K562 (cell line): ENCODE data around the gene CCDC159. TPM values are rescaled to one million over a fixed set of nuclear protein-coding genes. Genes with fewer than 3 reads are reported as not detected.

Experiments
- ATAC-seq: fragments of 200-7000 bp; cut with Tn5 transposase; 3 replicates; pipeline ENCODE4 v1.9.1; 2020; ENCODE audit warnings: moderate library complexity
- BruUV-seq: library from RNA; stranded (reverse); fragments of 400-500 nt; replicated peaks from 2 replicates; lab custom pipeline; 2021; lab: Mats Ljungman, UMichigan
- CTCF ChIA-PET: fragments of 300-600 bp; formaldehyde crosslinking; extraction: SDS; loops from one replicate; lab custom pipeline; 2021; ENCODE audit warnings: low intra/inter-chr PET ratio; lab: Yijun Ruan, JAX
- POLR2A ChIA-PET: fragments of 300-600, 350-650 bp; sonication (Branson Sonifier 250); formaldehyde crosslinking; extraction: SDS; loops from one replicate; lab custom pipeline; 2021; ENCODE audit warnings: antibody characterized with exemption, inconsistent platforms; lab: Yijun Ruan, JAX
- DNase-seq, 4 experiments: peaks; one replicate each; pipeline versions ENCODE4 v3.0.0 to v3.0.0-alpha.2; 2011 to 2018; ENCODE audit warnings: low spot score in 3 of 4, mixed read lengths in 3 of 4; ENCODE audit errors: extremely low read depth in 1 of 4
- FAIRE-seq: peaks from 2 replicates; lab custom pipeline; 2011; peaks lifted over from hg19 to GRCh38; lab: Jason Lieb, UNC
- H2AFZ ChIP-seq: 2 replicates; pipeline ENCODE4 v1.6.0; 2011; ENCODE audit warnings: low read depth, low read length, control low read depth, inconsistent platforms
- H3K27ac ChIP-seq: fragments of 200-600 bp; 3 replicates; pipeline ENCODE4 v1.8.0; 2011; ENCODE audit warnings: low read depth, mild to moderate bottlenecking, control low read depth, inconsistent platforms, low read length, moderate library complexity, mixed read lengths; ENCODE audit errors: extremely low read depth
- H3K27me3 ChIP-seq, 2 experiments: fragments of 300-600 bp in 1 of 2; 2 replicates in 1 of 2; 3 replicates in 1 of 2; pipeline versions ENCODE4 v1.6.0 to v1.8.0; 2011; ENCODE audit warnings: inconsistent platforms in 2 of 2, low read length in 2 of 2, mild to moderate bottlenecking in 1 of 2, mixed read lengths in 1 of 2, moderate library complexity in 1 of 2; ENCODE audit not compliant: control insufficient read depth in 2 of 2, insufficient read depth in 2 of 2
- H3K36me3 ChIP-seq: fragments of 300-600 bp; 3 replicates; pipeline ENCODE4 v1.8.0; 2011; ENCODE audit warnings: mild to moderate bottlenecking, low read length, inconsistent platforms; ENCODE audit not compliant: control insufficient read depth, insufficient read depth
- H3K4me1 ChIP-seq, 2 experiments: fragments of 200-600 bp in 1 of 2; replicated peaks in 1 of 2; 2 replicates in 1 of 2; 3 replicates in 1 of 2; pipeline versions ENCODE4 v1.5.1 to v1.8.0; 2011; ENCODE audit warnings: inconsistent platforms in 2 of 2, low read length in 2 of 2, mild to moderate bottlenecking in 1 of 2, mixed read lengths in 1 of 2, moderate library complexity in 1 of 2; ENCODE audit not compliant: control insufficient read depth in 2 of 2, insufficient read depth in 2 of 2
- H3K4me2 ChIP-seq: 2 replicates; pipeline ENCODE4 v1.6.1; 2011; ENCODE audit warnings: low read length, control low read depth, inconsistent platforms, mixed read lengths; ENCODE audit not compliant: insufficient read depth
- H3K4me3 ChIP-seq: fragments of 200-600 bp; sonication (generic), shearing (Covaris generic); 2 replicates; pipeline ENCODE4 v1.5.1; 2016; ENCODE audit warnings: control low read depth, inconsistent platforms
- H3K79me2 ChIP-seq: fragments of 200-600 bp; 3 replicates; pipeline ENCODE4 v1.8.0; 2011; ENCODE audit warnings: low read length, inconsistent platforms; ENCODE audit not compliant: control insufficient read depth, insufficient read depth
- H3K9ac ChIP-seq, 2 experiments: 2 replicates each; pipeline versions ENCODE4 v1.6.0 to v1.6.1; 2011; ENCODE audit warnings: low read depth in 2 of 2, low read length in 2 of 2, control low read depth in 1 of 2, inconsistent platforms in 1 of 2, mild to moderate bottlenecking in 1 of 2, mixed read lengths in 1 of 2; ENCODE audit not compliant: insufficient read depth in 1 of 2
- H3K9me1 ChIP-seq: one replicate; pipeline ENCODE4 v1.6.0; 2011; ENCODE audit warnings: inconsistent platforms, mild to moderate bottlenecking, low read length, moderate library complexity; ENCODE audit not compliant: control insufficient read depth, insufficient read depth
- H3K9me3 ChIP-seq: replicated peaks from 2 replicates; pipeline ENCODE4 v1.5.1; 2011; ENCODE audit warnings: low read depth, low read length, inconsistent platforms; ENCODE audit not compliant: control insufficient read depth, insufficient read depth
- H4K20me1 ChIP-seq: replicated peaks from 2 replicates; pipeline ENCODE4 v1.6.1; 2011; ENCODE audit warnings: low read length, inconsistent platforms, mixed read lengths; ENCODE audit not compliant: control insufficient read depth, insufficient read depth
- ATF7 ChIP-seq: fragments of 450-650 bp; IDR thresholded peaks from 2 replicates; pipeline ENCODE4 v1.7.1; 2014; ENCODE audit warnings: mild to moderate bottlenecking, moderate library complexity
- FOXJ3 ChIP-seq: sonication (generic); formaldehyde crosslinking; IDR thresholded peaks from 2 replicates; pipeline ENCODE4 v1.4.0; 2020; ENCODE audit warnings: mild to moderate bottlenecking, missing genetic modification reagents
- IRF2 ChIP-seq: sonication (generic); formaldehyde crosslinking; IDR thresholded peaks from 2 replicates; pipeline ENCODE4 v1.8.1; 2022; ENCODE audit warnings: mild to moderate bottlenecking, missing genetic modification reagents
- KDM4B ChIP-seq, 2 experiments: fragments of 450-650 bp in 1 of 2; sonication (generic) in 1 of 2; IDR thresholded peaks; 2 replicates each; pipeline ENCODE4 v1.6.1; 2016 to 2017; ENCODE audit warnings: borderline replicate concordance in 2 of 2, antibody characterized with exemption in 1 of 2, low read depth in 1 of 2, mild to moderate bottlenecking in 1 of 2
- WGBS: fragments of 100-300 bp; shearing (Covaris generic); methylation state at CpG from one replicate; pipeline ENCODE4 v1.1.6; 2016; ENCODE audit warnings: low coverage, mixed read lengths; ENCODE audit not compliant: insufficient coverage; ENCODE audit errors: missing lambda C conversion rate; 5-methylcytosine and 5-hydroxymethylcytosine counted together
- in situ Hi-C: fragments of 300-500 bp; cut with MboI; formaldehyde crosslinking; loops from 4 replicates; pipeline ENCODE4 v1.15.0; 2018; ENCODE audit warnings: inconsistent platforms, mixed read lengths
- intact Hi-C: fragments of 100-400 bp; cut with micrococcal nuclease; formaldehyde crosslinking; loops from 2 replicates; pipeline ENCODE4 v1.14.2; 2022
- polyA plus RNA-seq, 8 experiments: library from polyadenylated mRNA; depleted of rRNA in 4 of 8; stranded (reverse) in 5 of 8; unstranded in 3 of 8; fragments of >200 nt; fragmentation: Nextera tagmentation in 2 of 8; fragmentation: Illumina TruSeq in 1 of 8; extraction: Ambion mirVana in 2 of 8; extraction: Trizol in 1 of 8; gene quantifications; 2 replicates each; pipeline versions ENCODE4 v1.2.1 to v1.2.3, GENCODE V29; 2011 to 2014; ENCODE audit warnings: inconsistent platforms in 1 of 8, missing spikeins in 1 of 8
- total RNA-seq, 7 experiments: library from RNA; depleted of rRNA in 6 of 7; stranded (reverse); fragments of >200 nt in 6 of 7; fragmentation: Illumina TruSeq in 2 of 7; extraction: Trizol in 2 of 7; gene quantifications; 2 replicates each; pipeline versions ENCODE4 v1.2.1 to v1.2.3, GENCODE V29; 2011 to 2021; ENCODE audit warnings: low replicate concordance in 1 of 7
- TF ChIP-seq, protein P1 (sequence below): fragments of 450-650 bp; formaldehyde crosslinking; IDR thresholded peaks from 2 replicates; pipeline ENCODE4 v1.4.0; 2022; ENCODE audit warnings: missing genetic modification characterization

The CCDC159 gene
- total and polyA plus RNA-seq, 9 of the 15 experiments (the other 6 are each of a cell fraction or from before 2014, with no cell fraction given) = 0.68 to 10.1 (median 4.7) TPM

GRCh38 chr19:11299946-11300810 is 46.1 kb upstream of the CCDC159 start:
- no peaks in the 10 kb centered on the region for H3K9me3 ChIP-seq
- in situ Hi-C loops = loop anchor here (5.0 kb wide), 2 partner anchors 77 to 137 kb away; partner anchors contain the start of genes ODAD3 and PRKCSH
- H3K4me3 ChIP-seq = no peak overlapping the region
- H3K9me1 ChIP-seq = no peaks in the 10 kb centered on the region
- H3K27ac ChIP-seq = no peak overlapping the region
- no TSS peak for BruUV-seq
- H3K79me2 ChIP-seq = no peaks in the 10 kb centered on the region
- DNase-seq = peak in 1 of 4 experiments; percentile 5
- no peak overlapping the region for H2AFZ ChIP-seq
- no peak overlapping the region for H3K4me2 ChIP-seq
- TF ChIP-seq IRF2 (CRISPR knock-in tag) = no peak
- TF ChIP-seq KDM4B (IDR thresholded peaks at IDR 0.05; ENCODE audit: borderline replicate concordance in 2 of 2, low read depth in 1 of 2) = no peak
- no peak for TF ChIP-seq FOXJ3 (CRISPR knock-in tag)
- TF ChIP-seq, protein P1, sequence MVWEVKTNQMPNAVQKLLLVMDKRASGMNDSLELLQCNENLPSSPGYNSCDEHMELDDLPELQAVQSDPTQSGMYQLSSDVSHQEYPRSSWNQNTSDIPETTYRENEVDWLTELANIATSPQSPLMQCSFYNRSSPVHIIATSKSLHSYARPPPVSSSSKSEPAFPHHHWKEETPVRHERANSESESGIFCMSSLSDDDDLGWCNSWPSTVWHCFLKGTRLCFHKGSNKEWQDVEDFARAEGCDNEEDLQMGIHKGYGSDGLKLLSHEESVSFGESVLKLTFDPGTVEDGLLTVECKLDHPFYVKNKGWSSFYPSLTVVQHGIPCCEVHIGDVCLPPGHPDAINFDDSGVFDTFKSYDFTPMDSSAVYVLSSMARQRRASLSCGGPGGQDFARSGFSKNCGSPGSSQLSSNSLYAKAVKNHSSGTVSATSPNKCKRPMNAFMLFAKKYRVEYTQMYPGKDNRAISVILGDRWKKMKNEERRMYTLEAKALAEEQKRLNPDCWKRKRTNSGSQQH (CRISPR knock-in tag) = no peak
- no peak for TF ChIP-seq ATF7
- FAIRE-seq = no peak
- intact Hi-C loops = loop anchor here (10.0 kb wide), 1 partner anchor 185 kb away; the partner anchor contains the start of gene ELAVL3
- no peaks in the 10 kb centered on the region for H4K20me1 ChIP-seq
- no peaks in the 10 kb centered on the region for H3K36me3 ChIP-seq
- ChIA-PET POLR2A (no interaction called here), CTCF (interaction anchor here (0.6 kb wide), 1 partner anchor 19 kb away, joined by 3 read pairs; no protein-coding TSS in a partner anchor)
- no peak for ATAC-seq
- 7% methylated on average over 8 of the region's 8 CpGs for WGBS
- peaks cover 23 to 42% of the 10 kb centered on the region in 2 experiments for H3K27me3 ChIP-seq
- H3K4me1 ChIP-seq = 0 out of 5 replicates have a peak, but pooled peaks cover 0 to 6% of the 10 kb centered on the region in 2 experiments
- H3K9ac ChIP-seq = no peak overlapping the region
